H9 (cell line): ENCODE measurements around the gene GPX2. TPM values are rescaled to one million over a fixed set of nuclear protein-coding genes. Genes with fewer than 3 reads are reported as not detected.

Experiments
- DNase-seq: peaks from one replicate; pipeline ENCODE4 v3.0.0-alpha.2; 2017
- H2AFZ ChIP-seq: one replicate; pipeline ENCODE4 v1.6.1; 2013; ENCODE audit warnings: mild to moderate bottlenecking, low read length, control low read depth, moderate library complexity
- H2AK5ac ChIP-seq: 2 replicates; pipeline ENCODE4 v1.6.1; 2013; ENCODE audit warnings: low read length, control low read depth, mixed read lengths; ENCODE audit not compliant: insufficient read length
- H2BK120ac ChIP-seq: one replicate; pipeline ENCODE4 v1.6.1; 2013; ENCODE audit warnings: low read depth, mild to moderate bottlenecking, low read length, control low read depth, inconsistent platforms; ENCODE audit not compliant: poor library complexity, severe bottlenecking
- H2BK12ac ChIP-seq: 2 replicates; pipeline ENCODE4 v1.6.1; 2013; ENCODE audit warnings: low read length, control low read depth, mixed read lengths, low read depth; ENCODE audit not compliant: insufficient read length
- H2BK15ac ChIP-seq: 2 replicates; pipeline ENCODE4 v1.6.1; 2013; ENCODE audit warnings: low read depth, low read length, control low read depth
- H2BK20ac ChIP-seq: one replicate; pipeline ENCODE4 v1.6.1; 2013; ENCODE audit warnings: low read depth, mild to moderate bottlenecking, low read length, control low read depth, inconsistent platforms; ENCODE audit not compliant: poor library complexity, severe bottlenecking
- H2BK5ac ChIP-seq: 2 replicates; pipeline ENCODE4 v1.6.1; 2013; ENCODE audit warnings: low read length, control low read depth, mixed read lengths; ENCODE audit not compliant: insufficient read length
- H3K14ac ChIP-seq: 2 replicates; pipeline ENCODE4 v1.6.1; 2013; ENCODE audit warnings: low read length, control low read depth; ENCODE audit not compliant: insufficient read depth
- H3K18ac ChIP-seq: 2 replicates; pipeline ENCODE4 v1.6.1; 2013; ENCODE audit warnings: low read depth, mild to moderate bottlenecking, mixed read lengths, low read length, control low read depth; ENCODE audit not compliant: insufficient read length
- H3K23ac ChIP-seq: 2 replicates; pipeline ENCODE4 v1.6.1; 2013; ENCODE audit warnings: low read length, control low read depth, mixed read lengths, low read depth; ENCODE audit not compliant: insufficient read length
- H3K23me2 ChIP-seq: 2 replicates; pipeline ENCODE4 v1.6.1; 2013; ENCODE audit warnings: low read depth, mild to moderate bottlenecking, mixed read lengths, low read length, control low read depth; ENCODE audit not compliant: insufficient read length, poor library complexity, severe bottlenecking
- H3K27ac ChIP-seq: 2 replicates; pipeline ENCODE4 v1.5.1; 2013; ENCODE audit warnings: low read length, control low read depth, mixed read lengths, low read depth; ENCODE audit not compliant: insufficient read length
- H3K27me3 ChIP-seq: 2 replicates; pipeline ENCODE4 v1.6.1; 2013; ENCODE audit warnings: low read length, control low read depth, inconsistent platforms; ENCODE audit not compliant: insufficient read depth
- H3K4ac ChIP-seq: 2 replicates; pipeline ENCODE4 v1.6.1; 2013; ENCODE audit warnings: low read depth, mild to moderate bottlenecking, control low read depth, inconsistent platforms, low read length, moderate library complexity
- H3K4me1 ChIP-seq: 2 replicates; pipeline ENCODE4 v1.6.1; 2013; ENCODE audit warnings: low read length, control low read depth, inconsistent platforms; ENCODE audit not compliant: insufficient read depth
- H3K4me2 ChIP-seq: 2 replicates; pipeline ENCODE4 v1.6.1; 2013; ENCODE audit warnings: low read length, control low read depth, mixed read lengths; ENCODE audit not compliant: insufficient read length, insufficient read depth
- H3K56ac ChIP-seq: 2 replicates; pipeline ENCODE4 v1.6.1; 2013; ENCODE audit warnings: low read depth, mild to moderate bottlenecking, mixed read lengths, low read length, control low read depth; ENCODE audit not compliant: insufficient read length
- H3K79me1 ChIP-seq: 2 replicates; pipeline ENCODE4 v1.6.1; 2013; ENCODE audit warnings: low read depth, mild to moderate bottlenecking, moderate library complexity, low read length, control low read depth, inconsistent platforms; ENCODE audit not compliant: insufficient read depth, poor library complexity, severe bottlenecking
- H3K79me2 ChIP-seq: 2 replicates; pipeline ENCODE4 v1.6.1; 2013; ENCODE audit warnings: low read length, control low read depth, inconsistent platforms; ENCODE audit not compliant: insufficient read depth
- H3K9ac ChIP-seq: 2 replicates; pipeline ENCODE4 v1.6.1; 2013; ENCODE audit warnings: low read length, control low read depth, mixed read lengths; ENCODE audit not compliant: insufficient read length; ENCODE audit errors: extremely low read depth
- H3K9me3 ChIP-seq: one replicate; pipeline ENCODE4 v1.6.1; 2013; ENCODE audit warnings: low read depth, low read length, inconsistent platforms; ENCODE audit not compliant: control insufficient read depth
- H3T11ph ChIP-seq: one replicate; pipeline ENCODE4 v1.6.1; 2013; ENCODE audit warnings: mild to moderate bottlenecking, low read length, control low read depth, inconsistent platforms
- H4K20me1 ChIP-seq: one replicate; pipeline ENCODE4 v1.6.1; 2013; ENCODE audit not compliant: control insufficient read depth, insufficient read length, insufficient read depth
- H4K5ac ChIP-seq: 2 replicates; pipeline ENCODE4 v1.6.1; 2013; ENCODE audit warnings: low read depth, mild to moderate bottlenecking, mixed read lengths, low read length, control low read depth; ENCODE audit not compliant: insufficient read length
- H4K8ac ChIP-seq: replicated peaks from 2 replicates; pipeline ENCODE4 v1.6.1; 2013; ENCODE audit warnings: low read length, control low read depth, mixed read lengths, low read depth; ENCODE audit not compliant: insufficient read length
- H4K91ac ChIP-seq: 2 replicates; pipeline ENCODE4 v1.6.1; 2013; ENCODE audit warnings: low read depth, mild to moderate bottlenecking, moderate library complexity, mixed read lengths, low read length, control low read depth; ENCODE audit not compliant: insufficient read length
- H3K27ac Mint-ChIP-seq, 3 experiments: 2 replicates in 2 of 3; 3 replicates in 1 of 3; pipeline ENCODE4 v1.8.0; 2020 to 2021; ENCODE audit warnings: mixed read lengths in 3 of 3, mild to moderate bottlenecking in 1 of 3, moderate library complexity in 1 of 3
- H3K27me3 Mint-ChIP-seq: 2 replicates; pipeline ENCODE4 v1.8.0; 2021; ENCODE audit warnings: low read depth, mild to moderate bottlenecking, moderate library complexity, mixed read lengths
- H3K36me3 Mint-ChIP-seq, 3 experiments: 2 replicates in 2 of 3; 3 replicates in 1 of 3; pipeline ENCODE4 v1.8.0; 2020 to 2021; ENCODE audit warnings: low read depth in 3 of 3, mixed read lengths in 3 of 3; ENCODE audit not compliant: insufficient read depth in 1 of 3
- H3K4me1 Mint-ChIP-seq, 2 experiments: 2 replicates each; pipeline ENCODE4 v1.8.0; 2020; ENCODE audit warnings: mixed read lengths in 2 of 2
- H3K4me3 Mint-ChIP-seq, 2 experiments: 2 replicates in 1 of 2; 3 replicates in 1 of 2; pipeline ENCODE4 v1.8.0; 2020 to 2021; ENCODE audit warnings: mild to moderate bottlenecking in 2 of 2, mixed read lengths in 2 of 2, moderate library complexity in 1 of 2
- H3K9me3 Mint-ChIP-seq, 2 experiments: 2 replicates in 1 of 2; 3 replicates in 1 of 2; pipeline ENCODE4 v1.8.0; 2020; ENCODE audit warnings: mild to moderate bottlenecking in 2 of 2, mixed read lengths in 2 of 2, moderate library complexity in 1 of 2
- CTCF ChIP-seq: fragments of 200-600 bp; sonication (generic); conservative IDR thresholded peaks from 3 replicates; pipeline ENCODE4 v1.8.0; 2021; ENCODE audit warnings: antibody characterized with exemption, mild to moderate bottlenecking
- WGBS: extraction: QIAGEN DNeasy Blood & Tissue Kit; methylation state at CpG from one replicate; pipeline ENCODE4 v1.1.7; 2013; ENCODE audit warnings: missing lambda C conversion rate, low lambda C conversion rate, mixed read lengths; ENCODE audit not compliant: insufficient read length; ENCODE audit errors: extremely low coverage; 5-methylcytosine and 5-hydroxymethylcytosine counted together
- total RNA-seq: library from RNA; stranded (reverse); gene quantifications from 2 replicates; pipeline ENCODE4 v1.2.1, GENCODE V29; 2021

Gene GPX2
- total RNA-seq, 1 experiment from 2014 or later: 0.79 TPM

GRCh38 chr14:64927031-64927430 lies 15.5 kb downstream of the GPX2 start:
- no peak overlapping the region for H2AK5ac ChIP-seq
- H3K9me3 ChIP-seq: no peaks in the 10 kb centered on the region
- H4K5ac ChIP-seq: no peak overlapping the region

More at GRCh38 chr14:64927031-64927430, 15.5 kb downstream of the GPX2 start:
- no peaks in the 10 kb centered on the region for H3K27me3 Mint-ChIP-seq
- Histone ChIP-seq H3K27me3 (no peaks in the 10 kb centered on the region), H2BK120ac (no peak overlapping the region), H3K9ac (no peak overlapping the region), H3T11ph (no peak overlapping the region), H3K23ac (no peak overlapping the region), H3K4me2 (no peak overlapping the region), H2BK5ac (no peak overlapping the region), H2BK20ac (no peak overlapping the region), H4K91ac (no peak overlapping the region), H4K8ac (no peak overlapping the region), H3K4ac (no peak overlapping the region), H3K27ac (no peak overlapping the region), H3K79me1 (no peaks in the 10 kb centered on the region), H3K79me2 (no peaks in the 10 kb centered on the region), H2BK15ac (no peak overlapping the region), H2AFZ (no peak overlapping the region), H3K56ac (no peak overlapping the region), H3K18ac (no peak overlapping the region), H3K23me2 (no peaks in the 10 kb centered on the region), H4K20me1 (no peaks in the 10 kb centered on the region), H3K4me1 (no peaks in the 10 kb centered on the region), H2BK12ac (no peak overlapping the region), H3K14ac (no peak overlapping the region)
- no peaks in the 10 kb centered on the region for H3K4me1 Mint-ChIP-seq
- H3K27ac Mint-ChIP-seq: no peak overlapping the region
- WGBS: no CpG with 5 or more reads among the region's 3 CpGs
- no peak for TF ChIP-seq CTCF
- H3K9me3 Mint-ChIP-seq: no peaks in the 10 kb centered on the region
- no peak overlapping the region for H3K4me3 Mint-ChIP-seq
- peaks cover 6 to 28% (median 22%) of the 10 kb centered on the region in 3 experiments; a peak in 5 of 7 replicates for H3K36me3 Mint-ChIP-seq
- no peak for DNase-seq
